Measurements from ENCODE around the gene LOXL4.

LOXL4 gene

GRCh38 chr10:98263088-98263487 lies 4.9 kb downstream of the LOXL4 start:
- DNase-seq = no peak

DNA sequence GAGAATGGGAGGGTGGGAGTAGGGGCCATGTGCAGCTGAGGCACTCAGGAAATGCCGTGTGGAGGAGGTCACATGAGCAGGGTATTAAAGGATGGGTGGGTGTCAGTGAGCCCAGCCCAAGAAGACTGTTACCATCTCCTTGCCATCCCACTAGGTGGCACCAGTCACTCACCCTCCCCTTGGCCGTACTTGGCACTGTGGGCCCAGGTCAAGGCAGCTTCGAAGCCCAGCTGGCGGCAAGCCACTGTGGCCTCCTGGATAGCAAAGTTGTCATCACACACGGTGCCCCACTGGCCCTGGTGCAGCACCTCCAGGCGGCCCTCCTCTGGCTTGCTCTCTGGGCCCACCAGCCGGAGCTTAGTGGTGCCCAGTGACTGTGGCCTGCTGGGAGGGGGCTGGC lies 5.4 kb downstream of the LOXL4 start:
- DNase-seq = peak; percentile 40

GRCh38 chr10:98261436-98262277 lies 6.3 kb downstream of the LOXL4 start:
- no peak for DNase-seq

DNA sequence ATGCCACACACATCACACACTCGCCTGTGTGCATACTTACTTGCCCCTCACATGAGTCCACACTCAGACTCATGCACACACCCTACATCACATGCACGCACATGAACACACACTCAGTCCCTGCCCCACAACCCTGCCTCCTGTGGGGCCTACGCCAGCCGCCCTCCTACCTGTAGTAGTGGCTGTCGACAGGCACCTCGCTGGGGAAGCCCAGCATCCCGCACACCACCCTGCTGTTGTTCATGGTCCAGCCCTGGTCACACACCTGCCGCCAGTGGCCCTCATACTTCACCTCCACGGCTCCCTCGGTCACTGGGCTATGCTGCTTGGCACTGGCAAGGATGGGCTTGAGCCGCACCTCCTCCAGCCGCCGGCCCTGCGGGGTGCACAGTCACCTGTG lies 7.2 kb downstream of the LOXL4 start:
- no peak for DNase-seq

GRCh38 chr10:98260350-98260749 lies 7.6 kb downstream of the LOXL4 start:
- DNase-seq = no peak

DNA sequence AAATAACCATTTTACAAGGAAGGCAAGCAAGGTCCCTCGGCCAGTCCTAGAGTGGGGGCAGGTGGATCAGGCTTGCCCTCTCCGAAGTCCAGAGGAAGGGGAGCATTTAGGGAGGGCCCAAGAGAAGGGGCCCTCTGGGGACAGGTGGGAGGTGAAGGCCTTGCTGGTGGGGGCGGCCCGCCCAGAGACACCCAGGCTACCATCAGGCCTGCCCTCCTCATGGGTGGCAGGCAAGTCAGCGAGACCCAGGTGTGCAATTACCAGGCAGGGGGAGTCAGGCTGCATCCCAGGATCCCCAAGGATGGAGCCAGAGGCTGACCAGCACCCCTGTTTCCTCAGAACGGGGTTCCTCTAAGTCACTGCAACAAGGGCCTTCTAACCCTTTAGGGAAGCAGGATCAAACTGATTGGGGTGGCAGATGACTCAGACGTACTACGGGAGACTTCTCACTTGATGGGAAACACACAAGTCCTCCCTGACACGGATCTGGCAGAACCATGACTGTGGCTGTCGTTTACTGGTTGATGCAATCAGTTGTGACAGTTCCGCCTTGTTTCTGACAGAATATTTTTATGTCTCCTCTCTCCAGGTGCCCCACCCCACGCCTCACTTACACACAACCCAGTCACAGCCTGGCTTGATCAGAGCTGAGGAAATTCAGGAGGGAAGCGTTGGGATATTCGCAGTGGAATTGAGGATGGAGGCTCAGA lies 8.2 kb downstream of the LOXL4 start:
- peak; percentile 71 for DNase-seq

GRCh38 chr10:98258683-98259454 lies 9.1 kb downstream of the LOXL4 start:
- DNase-seq = no peak

GRCh38 chr10:98257961-98258360 lies 10.0 kb downstream of the LOXL4 start:
- no peak for DNase-seq

DNA sequence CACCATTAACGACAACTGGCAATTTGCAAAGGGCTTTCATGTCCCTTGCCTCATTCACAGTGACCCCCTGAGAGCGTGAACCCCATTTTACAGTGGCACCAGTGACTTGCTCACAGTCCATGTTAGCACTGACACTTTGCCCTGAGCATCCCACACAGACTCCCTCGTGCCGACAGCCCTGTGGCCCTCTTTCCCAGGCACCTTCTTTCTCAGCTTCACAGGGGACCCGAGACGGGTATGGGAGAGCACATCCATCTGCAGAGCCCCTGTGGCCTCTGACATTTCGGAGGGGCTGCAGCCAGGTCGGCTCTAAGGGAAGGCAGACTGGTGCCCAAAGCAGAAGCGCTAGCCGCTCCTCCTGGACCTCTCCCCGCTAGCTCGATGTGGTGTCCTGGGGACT lies 10.8 kb downstream of the LOXL4 start:
- DNase-seq = no peak

DNA sequence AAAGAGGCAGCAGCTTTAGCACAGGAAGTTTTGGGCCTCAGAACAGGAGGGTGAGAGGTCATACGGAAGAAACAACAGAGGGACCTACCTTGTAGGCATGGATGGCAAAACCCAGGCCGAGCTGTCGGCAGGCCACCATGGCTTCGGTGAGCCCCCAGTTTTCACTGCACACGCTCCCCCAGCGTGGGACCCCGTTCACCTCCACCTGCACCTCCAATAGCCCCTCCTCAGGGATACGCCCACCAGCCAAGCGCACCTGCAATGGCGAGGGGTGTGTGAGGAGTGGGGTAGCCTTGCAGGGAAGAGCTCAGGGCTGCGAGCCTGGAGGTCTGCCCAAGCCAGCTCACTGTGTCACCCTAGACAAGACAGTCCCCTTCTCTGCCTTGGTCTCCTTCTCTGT lies 11.3 kb downstream of the LOXL4 start:
- DNase-seq = no peak

GRCh38 chr10:98255146-98255877 lies 12.7 kb downstream of the LOXL4 start:
- DNase-seq = no peak

DNA sequence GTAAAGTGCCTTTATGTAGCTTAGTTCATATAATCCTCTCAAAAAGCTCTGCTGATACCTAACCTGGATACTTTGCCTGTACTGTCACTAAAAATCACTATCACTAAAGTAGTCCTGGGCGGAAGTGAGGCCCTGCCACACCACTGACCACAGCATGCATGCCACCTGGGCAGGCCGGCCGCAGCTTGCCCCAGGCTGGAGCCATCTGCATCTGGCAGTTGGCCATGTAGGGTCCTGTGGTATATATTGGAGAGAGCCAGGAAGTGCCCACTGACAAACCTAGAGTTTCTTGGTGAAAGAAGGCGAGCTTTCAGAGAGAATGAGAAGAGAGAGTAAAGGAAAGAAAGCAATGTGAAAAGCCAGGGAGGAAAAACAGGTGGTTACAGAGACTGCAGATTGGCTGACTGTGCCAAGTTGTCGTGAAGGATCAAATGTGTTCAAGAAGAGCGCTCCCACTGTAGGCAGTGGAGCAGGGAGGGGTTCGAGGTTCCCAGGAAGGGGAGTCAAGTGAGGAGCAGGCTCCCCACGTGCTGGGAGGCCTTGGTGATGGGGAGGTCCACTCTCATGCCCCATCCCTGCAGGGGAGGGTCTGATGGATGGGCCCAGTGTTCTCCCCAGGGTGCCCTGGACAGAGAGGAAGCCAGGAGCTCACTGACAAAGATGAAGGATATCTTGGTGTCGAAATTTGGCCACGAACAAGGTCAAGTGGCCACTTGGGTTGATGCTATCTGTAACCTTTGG lies 13.6 kb downstream of the LOXL4 start:
- DNase-seq = no peak

DNA sequence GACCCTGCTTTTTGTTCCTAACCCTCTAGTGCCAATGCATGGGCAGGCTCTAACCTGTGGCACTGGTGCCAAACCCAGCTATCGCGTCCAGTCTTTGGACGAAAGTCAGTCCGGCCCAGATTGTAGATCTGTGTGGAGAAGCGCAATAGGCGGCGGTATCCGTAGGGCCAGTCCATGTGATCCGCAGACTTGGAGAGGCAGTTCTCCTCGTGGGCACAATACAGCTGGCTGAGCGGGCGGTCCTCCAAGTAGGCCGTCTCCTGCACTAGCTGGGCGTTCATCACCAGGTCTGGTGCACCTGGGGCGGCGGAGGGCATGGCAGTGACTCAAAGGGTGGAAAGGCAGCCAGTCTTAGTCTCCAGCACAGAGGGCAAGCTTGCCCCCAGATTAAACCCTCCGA lies 14.5 kb downstream of the LOXL4 start:
- DNase-seq = no peak

GRCh38 chr10:98252464-98252863 lies 15.5 kb downstream of the LOXL4 start:
- no peak for DNase-seq

DNA sequence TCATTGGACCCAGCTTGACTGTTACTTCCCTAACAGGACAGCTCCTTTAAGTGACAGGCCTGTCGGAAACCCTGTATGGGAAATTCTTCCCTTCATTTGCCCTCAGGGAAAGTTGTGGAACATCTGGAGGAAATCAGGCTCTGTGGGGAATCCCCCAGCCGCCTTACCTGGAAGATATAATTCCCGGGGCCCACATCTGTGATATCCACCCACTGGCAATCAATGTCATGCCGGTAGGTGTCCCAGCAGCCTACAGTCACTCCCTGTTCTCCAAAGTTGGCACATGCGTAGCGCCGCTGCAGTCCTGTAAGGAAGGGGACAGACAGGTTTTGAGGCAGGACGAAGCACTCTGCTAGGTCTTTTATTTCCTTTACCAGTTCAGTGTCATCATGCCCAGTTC lies 16.6 kb downstream of the LOXL4 start:
- no peak for DNase-seq

- no peak for DNase-seq
These were observed 18.9 kb downstream of the LOXL4 start for GRCh38 chr10:98249134-98249533.

- no peak for DNase-seq
These were observed 20.0 kb downstream of the LOXL4 start for GRCh38 chr10:98248018-98248417.

DNA sequence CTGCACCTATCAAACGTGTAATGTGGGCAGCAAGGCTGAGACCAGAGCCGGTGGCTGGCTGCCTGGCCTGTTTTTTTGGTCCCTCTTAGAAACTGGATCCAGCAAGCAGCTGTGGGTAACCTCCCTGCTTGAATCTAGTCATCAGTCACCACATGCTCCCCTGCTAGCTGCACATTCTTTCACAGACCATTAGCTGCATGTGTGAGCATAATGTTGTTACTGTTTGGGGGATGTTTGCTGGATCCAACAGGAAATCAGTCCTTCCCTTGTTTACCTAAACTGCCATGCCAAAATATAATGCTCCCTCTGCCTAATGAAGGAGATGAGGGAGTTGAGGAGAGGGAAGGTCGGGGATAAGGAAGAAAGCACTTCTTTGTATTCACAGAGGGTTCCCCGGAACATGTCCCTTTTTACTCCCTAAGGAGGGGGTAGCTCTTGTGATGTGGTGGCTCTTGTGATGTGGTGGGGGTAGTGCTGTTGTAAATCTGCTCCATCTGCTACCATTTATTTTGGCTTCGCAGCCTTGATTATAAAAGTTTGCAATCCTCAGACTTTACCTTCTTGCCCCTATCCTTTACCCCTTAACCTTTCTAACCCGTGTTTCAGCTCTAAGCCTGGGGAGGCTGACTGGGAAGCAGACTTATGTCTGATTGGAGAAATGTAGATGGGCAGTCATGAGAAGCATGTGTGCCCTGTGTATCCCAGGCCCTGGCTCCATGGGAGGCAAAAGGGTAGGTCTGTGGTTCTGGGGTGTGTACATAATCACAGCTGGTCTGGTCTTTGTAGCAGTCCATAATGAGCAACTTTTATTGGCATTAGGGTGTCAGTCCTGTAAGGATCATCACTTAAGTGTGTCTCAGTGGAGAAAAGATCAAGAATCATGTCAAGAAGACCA lies 20.8 kb downstream of the LOXL4 start:
- no peak for DNase-seq

DNA sequence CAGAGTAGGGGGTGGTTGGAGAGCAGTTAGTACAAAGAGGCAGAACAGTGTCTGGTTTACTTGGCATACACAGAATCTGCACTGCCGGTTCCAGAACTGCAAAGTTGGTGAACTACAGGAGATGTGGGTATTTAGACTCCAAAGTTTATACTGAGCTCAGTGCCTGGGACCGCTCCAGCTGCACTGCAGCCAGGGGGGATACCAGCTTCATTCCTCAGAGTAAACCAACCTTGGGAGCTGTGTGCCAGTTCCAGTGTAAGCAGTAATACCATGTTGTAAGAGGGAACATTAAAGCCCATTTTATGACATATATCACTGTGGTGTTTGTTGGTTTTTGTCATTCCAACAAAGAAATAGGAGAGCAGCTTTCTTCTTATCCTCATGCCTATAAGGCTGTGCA lies 23.4 kb downstream of the LOXL4 start:
- DNase-seq = no peak

DNA sequence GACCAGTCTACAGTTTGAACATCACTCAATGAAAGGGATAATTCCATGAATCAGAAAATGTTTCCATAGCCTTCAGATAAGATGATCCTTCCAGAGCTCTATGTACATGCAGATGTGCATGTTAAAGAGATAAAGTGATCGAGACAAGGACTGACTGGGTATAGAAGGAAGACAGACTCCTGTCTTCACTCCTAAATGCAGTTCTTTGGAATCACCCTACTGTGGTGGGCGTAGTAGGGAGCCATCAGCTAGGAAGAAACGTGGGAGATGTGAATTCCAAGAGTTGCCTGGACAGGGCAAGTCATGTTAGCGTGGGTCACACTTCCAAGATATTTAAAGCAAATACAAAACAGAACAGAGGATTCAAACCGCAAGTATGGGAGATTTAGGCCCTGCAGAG lies 23.9 kb downstream of the LOXL4 start:
- no peak for DNase-seq

- peak; percentile 61 for DNase-seq
These were observed 25.2 kb downstream of the LOXL4 start for GRCh38 chr10:98242823-98243222.

All from OCI-M1 (cell line).